ENCODE data around the gene H6PD. TPM values are rescaled to one million over a fixed set of nuclear protein-coding genes. Genes with fewer than 3 reads are reported as not detected.
"Not testable (repeated sequence)": the region's sequence is repeated elsewhere in the genome, so short reads cannot be mapped to it uniquely, and the experiment has no call there.

H6PD gene
- total RNA-seq, 2 donors from 2014 or later = 9.3 to 12.8 TPM

DNA sequence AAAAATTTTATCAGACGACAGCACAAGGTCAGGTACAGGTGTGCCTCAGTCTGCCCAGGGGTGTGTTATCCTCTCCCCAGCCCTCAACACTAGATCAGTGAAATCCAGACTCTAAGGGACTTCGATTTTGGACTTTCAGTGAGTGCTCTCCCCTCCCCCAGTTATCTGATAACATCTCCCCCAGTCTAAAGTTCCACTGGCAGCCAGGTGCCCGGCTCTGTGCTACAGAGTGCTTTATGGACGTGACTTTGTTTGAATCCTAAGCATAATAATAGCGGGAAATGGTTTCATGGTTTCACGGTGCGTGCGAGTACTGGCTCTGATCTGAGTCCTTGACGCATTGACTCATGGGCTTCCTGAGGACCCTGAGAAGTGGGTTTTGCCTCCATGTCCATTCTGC is 61.3 kb downstream of the H6PD start:
- Mint-ChIP-seq H3K27me3 (no peaks in the 10 kb centered on the region), H3K36me3 (ENCODE audit: low read depth) (peaks cover 3% of the 10 kb centered on the region), H3K4me1 (peaks cover 16% of the 10 kb centered on the region), H3K27ac (no peak overlapping the region), H3K4me3 (no peak overlapping the region), H3K9me3 (no peaks in the 10 kb centered on the region)
- ATAC-seq (replicated peaks) = no peak

DNA sequence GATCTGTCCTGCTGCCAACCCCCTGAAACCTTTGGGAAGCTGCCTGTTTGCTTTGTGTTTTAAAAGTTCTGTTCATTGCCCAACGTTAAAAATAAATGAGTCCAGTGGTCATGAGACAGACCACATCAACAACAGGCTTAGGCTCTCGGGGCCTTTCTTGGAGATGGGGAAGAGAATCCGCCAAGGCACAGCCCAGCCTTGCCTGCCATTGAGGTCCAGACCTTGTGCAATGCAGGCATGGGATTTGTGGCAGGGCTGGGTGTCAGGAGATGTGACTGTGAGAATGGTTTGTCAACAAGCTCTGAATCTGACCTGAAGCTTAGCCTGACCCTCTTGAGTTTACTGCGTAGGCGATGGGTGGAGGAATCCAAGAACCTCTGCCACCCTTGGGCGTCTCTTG is 62.3 kb downstream of the H6PD start:
- Mint-ChIP-seq H3K27me3 (no peaks in the 10 kb centered on the region), H3K36me3 (ENCODE audit: low read depth) (peaks cover 4% of the 10 kb centered on the region), H3K27ac (no peak overlapping the region), H3K4me1 (peaks cover 18% of the 10 kb centered on the region), H3K4me3 (no peak overlapping the region), H3K9me3 (no peaks in the 10 kb centered on the region)
- no peak for ATAC-seq (replicated peaks)

DNA sequence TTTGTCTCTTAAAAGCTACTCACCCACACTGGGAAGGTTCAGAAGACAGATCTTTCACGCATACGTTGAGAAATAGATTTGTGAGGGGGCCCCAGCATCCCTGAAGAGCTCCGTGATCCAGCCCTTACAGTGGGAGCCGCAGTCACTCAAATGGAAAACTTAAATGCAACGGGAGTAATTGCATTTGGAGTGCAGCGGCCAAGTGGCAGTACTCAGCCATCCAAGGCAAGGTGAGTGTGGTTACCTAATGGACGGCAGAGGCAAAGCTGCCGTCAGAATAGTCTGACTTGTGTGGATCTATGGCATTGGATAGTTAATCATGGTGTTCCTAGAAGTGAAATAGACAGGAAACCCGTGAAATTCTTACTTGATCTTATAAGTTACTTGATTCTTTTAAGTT is 63.3 kb downstream of the H6PD start:
- peaks cover 18% of the 10 kb centered on the region for H3K4me1 Mint-ChIP-seq
- no peak overlapping the region for H3K4me3 Mint-ChIP-seq
- ATAC-seq (replicated peaks) = no peak
- no peaks in the 10 kb centered on the region for H3K27me3 Mint-ChIP-seq
- peaks cover 4% of the 10 kb centered on the region for H3K36me3 Mint-ChIP-seq (ENCODE audit: low read depth)
- no peak overlapping the region for H3K27ac Mint-ChIP-seq
- H3K9me3 Mint-ChIP-seq = no peaks in the 10 kb centered on the region

DNA sequence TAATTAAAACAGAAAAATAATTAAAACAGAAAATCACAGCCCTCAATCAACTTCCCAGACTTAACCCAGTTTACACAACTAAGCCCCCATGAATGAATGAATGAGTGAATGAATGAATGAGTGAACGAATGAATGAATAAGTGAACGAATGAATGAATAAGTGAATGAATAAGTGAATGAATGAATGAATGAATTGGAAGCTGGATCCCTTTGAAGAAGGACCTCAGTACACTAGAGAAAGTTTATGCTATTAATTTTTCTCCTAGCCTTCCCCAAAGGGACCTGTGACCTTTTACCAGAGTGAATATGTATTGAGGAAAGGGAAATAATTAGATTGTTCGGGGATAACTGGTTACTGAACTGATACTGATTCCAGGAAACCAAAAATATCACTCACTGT is 63.7 kb downstream of the H6PD start:
- Mint-ChIP-seq H3K4me3 (no peak overlapping the region), H3K36me3 (ENCODE audit: low read depth) (peaks cover 4% of the 10 kb centered on the region), H3K27ac (no peak overlapping the region), H3K9me3 (no peaks in the 10 kb centered on the region), H3K4me1 (peaks cover 18% of the 10 kb centered on the region), H3K27me3 (no peaks in the 10 kb centered on the region)
- ATAC-seq (replicated peaks) = no peak

DNA sequence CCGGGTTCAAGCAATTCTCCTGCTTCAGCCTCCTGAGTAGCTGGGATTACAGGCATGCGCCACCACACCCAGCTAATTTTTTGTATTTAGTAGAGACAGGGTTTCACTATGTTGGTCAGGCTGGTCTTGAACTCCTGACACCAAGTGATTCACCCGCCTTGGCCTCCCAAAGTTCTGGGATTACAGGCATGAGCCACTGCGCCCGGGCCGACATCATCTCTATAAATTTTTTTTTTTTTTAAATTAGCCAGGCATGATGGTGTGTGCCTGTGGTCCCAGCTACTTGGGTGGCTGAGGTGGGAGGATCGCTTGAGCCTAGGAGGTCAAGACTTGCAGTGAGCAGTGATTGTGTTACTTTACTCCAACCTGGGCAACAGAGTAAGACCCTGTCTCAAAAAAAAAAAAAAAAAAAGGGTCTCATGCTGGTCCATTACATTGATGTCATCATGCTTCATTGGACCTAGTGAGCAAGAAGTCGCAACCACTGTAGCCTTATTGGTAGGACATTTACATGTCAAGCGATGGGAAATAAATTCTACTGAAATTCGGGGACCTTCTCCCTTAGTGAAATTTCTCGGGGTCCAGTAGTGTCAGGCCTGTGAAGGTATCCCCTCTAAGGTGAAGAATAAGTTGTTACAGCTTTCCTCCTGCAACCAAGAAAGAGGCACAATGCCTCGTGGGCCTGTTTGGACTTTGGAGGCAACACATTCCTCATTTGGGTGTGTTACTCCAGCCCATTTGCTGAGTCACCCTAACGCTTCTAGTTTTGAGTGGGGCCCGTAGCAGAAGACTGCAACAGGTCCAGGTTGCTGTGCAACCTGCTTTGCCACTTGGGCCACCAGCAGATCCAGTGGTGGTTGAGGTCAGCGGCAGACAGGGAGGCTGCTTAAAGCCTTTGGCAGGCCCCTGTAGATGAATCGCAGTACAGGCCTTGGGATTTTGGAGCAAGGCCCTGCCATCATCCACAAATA is 65.3 kb downstream of the H6PD start:
- not testable (repeated sequence) for H3K4me3 Mint-ChIP-seq; H3K9me3 Mint-ChIP-seq; ATAC-seq (replicated peaks); H3K27ac Mint-ChIP-seq; H3K36me3 Mint-ChIP-seq (ENCODE audit: low read depth); H3K27me3 Mint-ChIP-seq
- H3K4me1 Mint-ChIP-seq = peaks cover 20% of the 10 kb centered on the region

DNA sequence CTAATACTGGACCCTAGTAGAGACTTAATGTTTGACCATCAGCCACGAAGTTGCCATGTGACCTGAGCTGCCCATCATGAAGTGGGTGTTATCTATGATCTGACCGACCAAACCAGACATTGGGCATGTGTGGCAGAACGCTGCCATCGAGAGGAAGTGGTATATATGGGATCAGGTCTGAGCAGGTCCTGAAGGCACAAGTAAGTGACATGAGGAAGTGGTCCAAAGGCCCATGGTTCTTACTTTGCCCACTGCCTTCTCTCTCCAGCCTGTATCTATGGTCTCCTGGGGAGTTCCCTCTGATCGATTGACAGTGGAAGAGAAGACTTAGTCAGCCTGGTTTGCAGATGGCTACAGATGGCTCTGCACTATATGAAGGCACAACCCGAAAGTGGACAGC is 66.0 kb downstream of the H6PD start:
- peak overlapping the region; percentile 33 for H3K27ac Mint-ChIP-seq
- H3K4me3 Mint-ChIP-seq = no peak overlapping the region

DNA sequence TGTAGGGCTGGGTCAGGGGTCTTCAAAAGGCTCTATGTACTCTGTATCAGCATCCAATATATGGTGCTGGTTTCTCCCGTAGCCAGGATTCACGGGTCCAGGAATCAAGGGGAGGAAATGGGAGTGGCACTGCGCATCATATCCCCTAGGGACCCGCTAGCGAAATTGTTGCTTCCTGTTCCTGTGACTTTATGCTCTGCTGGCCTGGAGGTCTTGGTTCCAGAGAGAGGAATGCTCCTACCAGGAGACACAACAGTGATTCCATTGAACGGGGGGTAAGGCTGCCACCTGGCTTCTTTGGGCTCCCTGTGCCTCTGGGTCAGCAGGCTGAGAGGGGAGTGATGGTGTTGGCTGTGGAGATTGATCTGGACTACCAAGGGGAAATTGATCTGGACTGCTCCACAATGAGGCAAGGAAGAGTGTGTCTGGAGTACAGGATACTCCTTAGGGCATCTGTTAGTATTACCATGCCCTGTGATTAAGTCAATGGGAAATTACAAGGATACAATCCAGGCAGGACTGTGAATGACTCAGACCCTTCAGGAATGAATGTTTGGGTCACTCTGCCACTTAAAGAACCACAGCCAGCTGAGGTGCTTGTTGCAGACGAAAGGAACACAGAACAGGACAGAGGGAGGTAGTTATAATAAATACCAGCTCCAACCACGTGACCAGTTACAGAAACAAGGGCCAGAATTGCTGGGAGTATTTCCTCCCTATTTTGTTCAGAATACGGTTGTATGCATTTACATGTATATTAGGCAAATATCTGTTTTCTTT is 68.4 kb downstream of the H6PD start:
- ATAC-seq (replicated peaks) = no peak
- peak overlapping the region; percentile 8 for H3K27ac Mint-ChIP-seq

More for the DNA sequence above, 66.0 kb downstream of the H6PD start:
- H3K36me3 Mint-ChIP-seq (ENCODE audit: low read depth) = peaks cover 4% of the 10 kb centered on the region
- peaks cover 25% of the 10 kb centered on the region for H3K4me1 Mint-ChIP-seq
- no peak for ATAC-seq (replicated peaks)
- no peaks in the 10 kb centered on the region for H3K27me3 Mint-ChIP-seq
- H3K9me3 Mint-ChIP-seq = no peaks in the 10 kb centered on the region

DNA sequence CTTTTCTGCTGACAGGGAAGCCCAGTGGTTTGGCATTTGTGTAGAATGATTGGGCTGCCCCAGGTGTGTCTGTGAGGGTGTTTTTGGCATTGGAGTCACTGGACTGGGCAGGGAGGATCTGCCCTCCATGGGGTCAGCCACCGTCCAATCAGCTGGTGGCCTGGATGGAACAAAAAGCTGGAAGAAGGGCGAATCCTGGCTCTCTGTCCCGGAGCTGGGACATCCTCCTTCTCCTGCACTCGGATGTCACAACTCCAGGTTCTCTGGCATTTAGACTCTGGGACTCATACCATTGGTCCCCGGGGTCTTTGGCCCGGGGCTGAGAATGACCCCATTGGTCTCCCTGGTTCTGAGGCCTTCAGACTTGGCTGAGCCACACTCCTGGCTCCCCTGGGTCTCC is 69.3 kb downstream of the H6PD start:
- Mint-ChIP-seq H3K27me3 (no peaks in the 10 kb centered on the region), H3K4me3 (no peak overlapping the region), H3K27ac (no peak overlapping the region), H3K4me1 (peaks cover 33% of the 10 kb centered on the region), H3K36me3 (ENCODE audit: low read depth) (peaks cover 4% of the 10 kb centered on the region), H3K9me3 (no peaks in the 10 kb centered on the region)
- no peak for ATAC-seq (replicated peaks)

More for the DNA sequence above, 68.4 kb downstream of the H6PD start:
- no peaks in the 10 kb centered on the region for H3K27me3 Mint-ChIP-seq
- peaks cover 34% of the 10 kb centered on the region for H3K4me1 Mint-ChIP-seq
- H3K9me3 Mint-ChIP-seq = no peaks in the 10 kb centered on the region
- no peak overlapping the region for H3K4me3 Mint-ChIP-seq
- H3K36me3 Mint-ChIP-seq (ENCODE audit: low read depth) = peaks cover 4% of the 10 kb centered on the region

DNA sequence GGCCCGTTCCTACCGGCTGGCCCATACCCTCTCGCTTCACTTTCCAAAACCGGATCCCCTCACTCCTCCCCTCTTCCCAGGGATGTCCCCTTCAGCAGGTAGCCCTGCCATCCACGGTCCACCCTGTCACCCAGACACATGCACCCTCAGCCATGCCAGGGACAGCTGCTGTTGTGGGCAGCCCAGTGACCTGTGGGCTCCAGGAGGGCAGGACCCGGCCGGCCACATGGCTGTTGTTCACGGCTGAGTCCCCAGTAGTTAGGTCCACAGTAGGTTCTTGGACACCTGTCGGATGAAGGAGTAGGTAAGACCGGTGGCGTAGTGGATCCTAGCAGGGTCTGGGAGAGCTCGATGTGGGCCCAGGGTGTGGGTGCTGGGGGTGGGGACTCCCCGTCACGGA is 70.6 kb downstream of the H6PD start:
- peaks cover 30% of the 10 kb centered on the region for H3K4me1 Mint-ChIP-seq
- H3K27ac Mint-ChIP-seq = peak overlapping the region; percentile 58
- H3K4me3 Mint-ChIP-seq = no peak overlapping the region
- no peak for ATAC-seq (replicated peaks)
- peaks cover 4% of the 10 kb centered on the region for H3K36me3 Mint-ChIP-seq (ENCODE audit: low read depth)
- no peaks in the 10 kb centered on the region for H3K9me3 Mint-ChIP-seq
- H3K27me3 Mint-ChIP-seq = no peaks in the 10 kb centered on the region

DNA sequence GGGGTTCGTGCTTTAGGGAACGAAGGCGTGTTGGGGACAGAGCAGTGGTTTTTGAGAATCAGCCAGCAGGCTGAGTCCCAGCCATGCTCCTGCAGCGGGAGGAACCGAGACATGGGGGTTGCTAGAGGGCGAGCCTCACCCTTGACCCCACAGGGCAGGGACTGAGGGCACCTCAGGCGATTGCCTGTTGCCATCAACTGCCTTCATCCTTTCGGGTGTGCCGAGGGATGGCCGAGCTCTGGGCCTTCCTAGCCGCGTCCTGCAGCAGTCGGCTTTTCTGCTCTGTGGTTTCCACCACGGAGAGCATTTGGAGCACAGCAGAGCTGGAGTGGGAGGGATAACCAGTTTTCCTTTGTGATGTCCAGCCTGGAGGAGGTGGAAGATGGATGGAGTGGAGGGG is 71.4 kb downstream of the H6PD start:
- Mint-ChIP-seq H3K27me3 (no peaks in the 10 kb centered on the region), H3K4me1 (peaks cover 22% of the 10 kb centered on the region), H3K9me3 (no peaks in the 10 kb centered on the region), H3K4me3 (no peak overlapping the region), H3K36me3 (ENCODE audit: low read depth) (no peaks in the 10 kb centered on the region), H3K27ac (peak overlapping the region; percentile 58)
- ATAC-seq (replicated peaks) = no peak

DNA sequence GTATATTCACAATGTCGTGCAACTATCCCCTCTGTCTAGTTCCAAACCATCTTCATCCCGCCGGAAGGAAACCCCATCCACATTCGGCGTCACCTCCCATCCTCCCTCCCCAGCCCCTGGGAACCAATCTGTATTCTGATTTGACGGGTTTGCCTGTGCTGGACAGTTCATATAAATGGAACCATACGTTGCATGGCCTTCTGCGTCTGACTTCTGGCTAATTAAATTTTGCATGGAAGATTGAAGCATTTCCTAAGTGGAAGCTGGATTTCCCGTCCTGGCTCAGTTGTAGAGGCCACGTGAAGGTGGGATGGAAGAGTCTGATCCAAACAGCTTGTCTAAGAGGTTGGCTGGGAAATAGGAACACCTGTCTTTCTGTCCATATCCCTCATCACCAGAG is 72.7 kb downstream of the H6PD start:
- no peak for ATAC-seq (replicated peaks)
- H3K4me1 Mint-ChIP-seq = peaks cover 22% of the 10 kb centered on the region
- H3K4me3 Mint-ChIP-seq = no peak overlapping the region
- H3K36me3 Mint-ChIP-seq (ENCODE audit: low read depth) = no peaks in the 10 kb centered on the region
- H3K9me3 Mint-ChIP-seq = no peaks in the 10 kb centered on the region
- no peaks in the 10 kb centered on the region for H3K27me3 Mint-ChIP-seq
- H3K27ac Mint-ChIP-seq = no peak overlapping the region

DNA sequence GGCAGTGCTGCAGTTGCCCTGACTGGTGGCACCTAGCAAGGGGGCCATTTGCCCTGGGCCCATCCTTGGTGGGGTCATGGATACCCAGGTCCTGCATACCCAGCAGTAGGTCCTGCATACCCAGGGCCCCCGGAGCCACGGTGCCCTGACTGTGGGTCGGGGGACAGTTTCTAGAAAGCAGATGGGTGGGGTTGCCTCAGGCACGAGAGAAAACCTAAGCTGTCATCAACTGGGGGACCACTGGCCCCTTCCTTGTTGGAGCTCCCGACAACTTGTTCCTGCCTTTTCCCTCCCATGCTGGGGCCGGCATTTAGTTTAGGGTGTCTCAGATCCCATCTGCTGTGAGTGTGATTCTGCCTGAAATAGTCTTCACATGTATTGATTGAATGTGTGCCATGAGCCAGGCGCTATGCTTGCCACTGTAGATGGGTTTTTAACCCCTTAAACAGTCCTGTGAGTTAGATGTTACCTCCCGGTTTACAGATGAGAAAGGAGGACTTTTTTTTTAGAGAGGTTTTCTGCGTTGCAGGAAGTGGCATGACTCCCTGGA is 73.7 kb downstream of the H6PD start:
- H3K4me1 Mint-ChIP-seq = peaks cover 22% of the 10 kb centered on the region
- no peak for ATAC-seq (replicated peaks)
- H3K36me3 Mint-ChIP-seq (ENCODE audit: low read depth) = no peaks in the 10 kb centered on the region
- no peaks in the 10 kb centered on the region for H3K9me3 Mint-ChIP-seq
- H3K27ac Mint-ChIP-seq = no peak overlapping the region
- H3K4me3 Mint-ChIP-seq = no peak overlapping the region
- H3K27me3 Mint-ChIP-seq = no peaks in the 10 kb centered on the region

DNA sequence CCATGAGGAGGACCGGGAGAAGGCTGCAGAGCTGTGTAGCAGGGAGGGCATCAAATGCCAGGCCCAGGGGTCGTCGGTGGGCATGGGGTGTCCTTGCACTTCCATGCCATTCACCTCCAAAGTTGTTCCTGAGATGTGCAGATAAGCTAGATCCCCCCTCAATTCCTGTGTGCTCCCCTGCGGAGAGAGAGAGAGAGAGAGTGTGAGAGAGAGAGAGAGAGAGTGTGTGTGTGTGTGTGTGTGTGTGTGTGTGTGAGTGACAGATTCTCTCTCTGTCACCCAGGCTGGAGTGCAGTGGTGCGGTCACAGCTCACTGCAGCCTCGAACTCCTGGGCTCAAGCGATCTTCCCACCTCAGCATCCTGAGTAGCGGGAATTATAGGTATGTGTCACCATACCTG is 74.5 kb downstream of the H6PD start:
- Mint-ChIP-seq H3K27ac (no peak overlapping the region), H3K4me1 (peaks cover 22% of the 10 kb centered on the region), H3K36me3 (ENCODE audit: low read depth) (no peaks in the 10 kb centered on the region), H3K27me3 (no peaks in the 10 kb centered on the region), H3K9me3 (no peaks in the 10 kb centered on the region), H3K4me3 (no peak overlapping the region)
- ATAC-seq (replicated peaks) = no peak

DNA sequence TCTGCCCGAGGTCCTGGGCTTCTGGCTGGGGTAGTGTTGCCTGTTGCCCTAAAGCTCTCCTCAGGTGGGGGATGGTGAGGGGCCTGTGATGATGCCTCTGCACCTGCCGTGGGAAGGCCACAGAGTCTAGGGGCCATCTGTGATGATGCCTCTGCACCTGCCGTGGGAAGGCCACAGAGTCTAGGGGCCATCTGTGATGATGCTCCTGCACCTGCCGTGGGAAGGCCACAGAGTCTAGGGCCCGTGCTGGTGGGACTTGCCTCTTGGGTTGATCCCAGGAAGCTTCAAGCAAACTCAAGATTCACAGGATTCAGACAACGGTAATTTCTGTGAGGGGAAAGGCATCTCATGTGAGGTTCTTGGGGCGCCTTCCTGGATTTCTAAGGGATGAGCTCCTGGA is 75.4 kb downstream of the H6PD start:
- ATAC-seq (replicated peaks) = no peak
- Mint-ChIP-seq H3K4me1 (peaks cover 19% of the 10 kb centered on the region), H3K4me3 (no peak overlapping the region), H3K27me3 (no peaks in the 10 kb centered on the region), H3K36me3 (ENCODE audit: low read depth) (no peaks in the 10 kb centered on the region), H3K27ac (no peak overlapping the region), H3K9me3 (no peaks in the 10 kb centered on the region)

DNA sequence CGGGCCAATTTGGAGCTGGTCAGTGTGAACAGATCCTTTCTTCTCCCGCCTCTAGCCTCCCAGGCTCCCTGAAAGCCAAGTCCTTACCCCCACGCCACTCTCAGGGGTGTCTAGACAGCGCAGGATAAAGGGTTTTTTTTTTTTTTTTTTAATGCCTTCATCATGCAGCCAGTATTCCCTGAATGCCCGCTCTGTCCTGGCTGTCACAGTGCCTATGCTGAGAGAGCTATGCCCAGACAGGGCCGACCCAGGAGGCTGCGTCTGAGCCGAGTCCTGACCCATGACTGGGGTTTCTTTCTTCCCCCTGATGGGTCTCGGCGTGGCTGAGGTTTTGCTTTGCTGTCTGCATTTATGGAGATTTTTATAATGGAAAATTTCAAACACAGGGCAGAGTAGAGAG is 76.5 kb downstream of the H6PD start:
- no peak overlapping the region for H3K27ac Mint-ChIP-seq
- no peak for ATAC-seq (replicated peaks)
- peaks cover 7% of the 10 kb centered on the region for H3K36me3 Mint-ChIP-seq (ENCODE audit: low read depth)
- no peaks in the 10 kb centered on the region for H3K27me3 Mint-ChIP-seq
- H3K9me3 Mint-ChIP-seq = no peaks in the 10 kb centered on the region
- peaks cover 20% of the 10 kb centered on the region for H3K4me1 Mint-ChIP-seq
- no peak overlapping the region for H3K4me3 Mint-ChIP-seq

All from activated T-helper 17 cell treated with anti-CD3 and anti-CD28 coated beads, Interleukin-2, amount 50 U/mL, for 72 hours (primary cell).